Fibroblast of mammary gland (primary cell): ENCODE measurements around the gene GRIP1.
A peak's percentile ranks its signal among the peaks of the same experiment; 100 is the strongest.

ENCODE experiments used
- DNase-seq: peaks from one replicate; pipeline ENCODE4 v3.0.0-alpha.2; 2010; ENCODE audit warnings: low read depth
- H3K4me3 ChIP-seq: 2 replicates; pipeline ENCODE4 v1.5.1; 2011; ENCODE audit warnings: low read depth, mild to moderate bottlenecking, low read length, moderate library complexity; ENCODE audit not compliant: control insufficient read depth
- CTCF ChIP-seq: conservative IDR thresholded peaks from 2 replicates; pipeline ENCODE4 v1.5.1; 2011; ENCODE audit warnings: low read depth, low read length, inconsistent platforms; ENCODE audit not compliant: control insufficient read depth, insufficient read depth

GRIP1 gene

GRCh38 chr12:66335746-66336145, 343.1 kb downstream of the GRIP1 start:
- no peak for DNase-seq
- no peak overlapping the region for H3K4me3 ChIP-seq
- TF ChIP-seq CTCF, result no peak

- TF ChIP-seq CTCF, result no peak
- no peak for DNase-seq
- H3K4me3 ChIP-seq, result no peak overlapping the region
Observed at GRCh38 chr12:66331814-66332213, 347.1 kb downstream of the GRIP1 start.

- no peak for TF ChIP-seq CTCF
- no peak overlapping the region for H3K4me3 ChIP-seq
- no peak for DNase-seq
Observed at GRCh38 chr12:66331016-66331415, 347.9 kb downstream of the GRIP1 start.

- H3K4me3 ChIP-seq, result no peak overlapping the region
- peak; percentile 11 for DNase-seq
- no peak for TF ChIP-seq CTCF
Observed at GRCh38 chr12:66329941-66330340, 348.9 kb downstream of the GRIP1 start.

GRCh38 chr12:66323017-66323416, 355.9 kb downstream of the GRIP1 start:
- no peak for DNase-seq
- TF ChIP-seq CTCF, result no peak
- H3K4me3 ChIP-seq, result no peak overlapping the region

- no peak overlapping the region for H3K4me3 ChIP-seq
- DNase-seq, result peak; percentile 28
- TF ChIP-seq CTCF, result no peak
Observed at GRCh38 chr12:66321435-66321834, 357.4 kb downstream of the GRIP1 start.

- DNase-seq, result peak; percentile 16
- H3K4me3 ChIP-seq, result no peak overlapping the region
- no peak for TF ChIP-seq CTCF
Observed at GRCh38 chr12:66320996-66321395, 357.9 kb downstream of the GRIP1 start.
